WTC11 (cell line): ENCODE measurements around the gene PDE1C. TPM values are rescaled to one million over a fixed set of nuclear protein-coding genes. Genes with fewer than 3 reads are reported as not detected.

Experiments
- ATAC-seq: fragments of 200-7000 bp; cut with Tn5 transposase; 2 replicates; pipeline ENCODE4 v1.10.0; 2021; ENCODE audit warnings: mild to moderate bottlenecking, moderate library complexity
- CTCF ChIA-PET: fragments of 300-600 bp; sonication (Branson Sonifier 250); formaldehyde crosslinking; loops from one replicate; lab custom pipeline; 2021; ENCODE audit warnings: antibody characterized with exemption; lab: Charles Lee
- POLR2A ChIA-PET: fragments of 350-600 bp; sonication (Branson Sonifier 250); formaldehyde crosslinking; loops from one replicate; lab custom pipeline; 2021; ENCODE audit warnings: antibody characterized with exemption; lab: Charles Lee
- DNase-seq: peaks from one replicate; pipeline ENCODE4 v3.0.0; 2021; ENCODE audit warnings: low spot score
- H3K27ac Mint-ChIP-seq: 2 replicates; pipeline ENCODE4 v1.8.0; 2021; ENCODE audit warnings: mixed read lengths
- H3K27me3 Mint-ChIP-seq: 2 replicates; pipeline ENCODE4 v1.8.0; 2021; ENCODE audit warnings: low read depth, mild to moderate bottlenecking, moderate library complexity, mixed read lengths
- H3K36me3 Mint-ChIP-seq: 2 replicates; pipeline ENCODE4 v1.8.0; 2021; ENCODE audit warnings: mixed read lengths
- H3K4me1 Mint-ChIP-seq: 2 replicates; pipeline ENCODE4 v1.8.0; 2022; ENCODE audit warnings: mixed read lengths
- H3K4me3 Mint-ChIP-seq: 2 replicates; pipeline ENCODE4 v1.8.0; 2021; ENCODE audit warnings: mild to moderate bottlenecking, moderate library complexity, mixed read lengths
- H3K9me3 Mint-ChIP-seq: 2 replicates; pipeline ENCODE4 v1.8.0; 2021; ENCODE audit warnings: mixed read lengths
- AFF4 ChIP-seq: sonication (generic); formaldehyde crosslinking; IDR thresholded peaks from 2 replicates; pipeline ENCODE4 v1.8.1; 2023; ENCODE audit warnings: mild to moderate bottlenecking, missing genetic modification reagents, borderline replicate concordance
- CTCF ChIP-seq: fragments of 200-600 bp; IDR thresholded peaks from 2 replicates; pipeline ENCODE4 v1.8.0; 2022; ENCODE audit warnings: antibody characterized with exemption
- ESRRA ChIP-seq: sonication (generic); formaldehyde crosslinking; IDR thresholded peaks from 2 replicates; pipeline ENCODE4 v1.8.1; 2022; ENCODE audit warnings: mild to moderate bottlenecking, missing genetic modification reagents, borderline replicate concordance
- ETV6 ChIP-seq: sonication (generic); formaldehyde crosslinking; IDR thresholded peaks from 2 replicates; pipeline ENCODE4 v1.8.1; 2022; ENCODE audit warnings: mild to moderate bottlenecking, missing genetic modification reagents
- NFATC4 ChIP-seq: fragments of 250-450 bp; sonication (Bioruptor Pico); IDR thresholded peaks from 2 replicates; pipeline ENCODE4 v1.9.0; 2021; ENCODE audit warnings: mild to moderate bottlenecking
- NR1H2 ChIP-seq: sonication (generic); formaldehyde crosslinking; IDR thresholded peaks from 2 replicates; pipeline ENCODE4 v1.9.0; 2021; ENCODE audit warnings: mild to moderate bottlenecking, moderate library complexity, missing genetic modification reagents
- PRRX2 ChIP-seq: fragments of 250-450 bp; sonication (Bioruptor Pico); IDR thresholded peaks from 2 replicates; pipeline ENCODE4 v1.8.0; 2021; ENCODE audit warnings: mild to moderate bottlenecking
- ZNF138 ChIP-seq: sonication (generic); formaldehyde crosslinking; conservative IDR thresholded peaks from 2 replicates; pipeline ENCODE4 v1.8.1; 2022; ENCODE audit warnings: mild to moderate bottlenecking, moderate library complexity, missing genetic modification reagents
- ZNF532 ChIP-seq: fragments of 250-450 bp; sonication (Bioruptor Pico); IDR thresholded peaks from 2 replicates; pipeline ENCODE4 v1.9.0; 2021; ENCODE audit warnings: mild to moderate bottlenecking, borderline replicate concordance
- total RNA-seq: library from RNA; stranded (reverse); gene quantifications from 3 replicates; pipeline ENCODE4 v1.2.3, GENCODE V29; 2021
- TF ChIP-seq, protein P1 (sequence below): fragments of 250-450 bp; sonication (Bioruptor Pico); IDR thresholded peaks from 2 replicates; pipeline ENCODE4 v2.1.2; 2022; ENCODE audit warnings: mild to moderate bottlenecking, moderate library complexity
- TF ChIP-seq, protein P2 (sequence below): sonication (generic); formaldehyde crosslinking; IDR thresholded peaks from 2 replicates; pipeline ENCODE4 v1.8.0; 2022; ENCODE audit warnings: mild to moderate bottlenecking, missing genetic modification reagents
- TF ChIP-seq, protein P3 (sequence below): sonication (generic); formaldehyde crosslinking; IDR thresholded peaks from 2 replicates; pipeline ENCODE4 v1.8.0; 2022; ENCODE audit warnings: mild to moderate bottlenecking, missing genetic modification reagents
- TF ChIP-seq, protein P4 (sequence below): sonication (generic); formaldehyde crosslinking; IDR thresholded peaks from 2 replicates; pipeline ENCODE4 v1.8.1; 2022; ENCODE audit warnings: mild to moderate bottlenecking, missing genetic modification reagents, moderate library complexity, borderline replicate concordance

PDE1C gene
- total RNA-seq, 1 experiment from 2014 or later = 0.55 TPM

GRCh38 chr7:31791881-31792280 is 278.3 kb downstream of the PDE1C start:
- DNase-seq = no peak
- CTCF ChIA-PET = interaction anchor here (0.8 to 1.1 kb wide), 2 partner anchors 34 to 419 kb away, joined by 3 read pairs; no protein-coding TSS in a partner anchor
- POLR2A ChIA-PET = no interaction called here
- Mint-ChIP-seq H3K27me3 (peaks cover 82% of the 10 kb centered on the region), H3K36me3 (no peaks in the 10 kb centered on the region), H3K9me3 (no peaks in the 10 kb centered on the region), H3K27ac (no peak overlapping the region), H3K4me1 (no peaks in the 10 kb centered on the region), H3K4me3 (no peak overlapping the region)
- no peak for ATAC-seq
- TF ChIP-seq ESRRA (CRISPR knock-in tag) = no peak
- TF ChIP-seq PRRX2 = no peak
- TF ChIP-seq CTCF = no peak
- TF ChIP-seq, protein P1, sequence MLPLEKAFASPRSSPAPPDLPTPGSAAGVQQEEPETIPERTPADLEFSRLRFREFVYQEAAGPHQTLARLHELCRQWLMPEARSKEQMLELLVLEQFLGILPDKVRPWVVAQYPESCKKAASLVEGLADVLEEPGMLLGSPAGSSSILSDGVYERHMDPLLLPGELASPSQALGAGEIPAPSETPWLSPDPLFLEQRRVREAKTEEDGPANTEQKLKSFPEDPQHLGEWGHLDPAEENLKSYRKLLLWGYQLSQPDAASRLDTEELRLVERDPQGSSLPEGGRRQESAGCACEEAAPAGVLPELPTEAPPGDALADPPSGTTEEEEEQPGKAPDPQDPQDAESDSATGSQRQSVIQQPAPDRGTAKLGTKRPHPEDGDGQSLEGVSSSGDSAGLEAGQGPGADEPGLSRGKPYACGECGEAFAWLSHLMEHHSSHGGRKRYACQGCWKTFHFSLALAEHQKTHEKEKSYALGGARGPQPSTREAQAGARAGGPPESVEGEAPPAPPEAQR (CRISPR knock-in tag) = no peak
- TF ChIP-seq, protein P2, sequence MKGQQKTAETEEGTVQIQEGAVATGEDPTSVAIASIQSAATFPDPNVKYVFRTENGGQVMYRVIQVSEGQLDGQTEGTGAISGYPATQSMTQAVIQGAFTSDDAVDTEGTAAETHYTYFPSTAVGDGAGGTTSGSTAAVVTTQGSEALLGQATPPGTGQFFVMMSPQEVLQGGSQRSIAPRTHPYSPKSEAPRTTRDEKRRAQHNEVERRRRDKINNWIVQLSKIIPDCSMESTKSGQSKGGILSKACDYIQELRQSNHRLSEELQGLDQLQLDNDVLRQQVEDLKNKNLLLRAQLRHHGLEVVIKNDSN (CRISPR knock-in tag) = no peak
- no peak for TF ChIP-seq AFF4
- no peak for TF ChIP-seq ZNF138
- TF ChIP-seq, protein P3, sequence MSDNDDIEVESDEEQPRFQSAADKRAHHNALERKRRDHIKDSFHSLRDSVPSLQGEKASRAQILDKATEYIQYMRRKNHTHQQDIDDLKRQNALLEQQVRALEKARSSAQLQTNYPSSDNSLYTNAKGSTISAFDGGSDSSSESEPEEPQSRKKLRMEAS (CRISPR knock-in tag) = no peak

- peaks cover 90% of the 10 kb centered on the region for H3K27me3 Mint-ChIP-seq
- CTCF ChIA-PET = no interaction called here
- H3K36me3 Mint-ChIP-seq = no peaks in the 10 kb centered on the region
- ATAC-seq (no peak), DNase-seq (no peak)
- H3K9me3 Mint-ChIP-seq = no peaks in the 10 kb centered on the region
- H3K27ac Mint-ChIP-seq = no peak overlapping the region
- no peaks in the 10 kb centered on the region for H3K4me1 Mint-ChIP-seq
- POLR2A ChIA-PET = no interaction called here
- H3K4me3 Mint-ChIP-seq = no peak overlapping the region
- TF ChIP-seq AFF4 (no peak), ZNF532 (CRISPR knock-in tag) (no peak), ETV6 (CRISPR knock-in tag) (no peak), PRRX2 (no peak), NR1H2 (CRISPR knock-in tag) (no peak), NFATC4 (CRISPR knock-in tag) (no peak)
- TF ChIP-seq, protein P4, sequence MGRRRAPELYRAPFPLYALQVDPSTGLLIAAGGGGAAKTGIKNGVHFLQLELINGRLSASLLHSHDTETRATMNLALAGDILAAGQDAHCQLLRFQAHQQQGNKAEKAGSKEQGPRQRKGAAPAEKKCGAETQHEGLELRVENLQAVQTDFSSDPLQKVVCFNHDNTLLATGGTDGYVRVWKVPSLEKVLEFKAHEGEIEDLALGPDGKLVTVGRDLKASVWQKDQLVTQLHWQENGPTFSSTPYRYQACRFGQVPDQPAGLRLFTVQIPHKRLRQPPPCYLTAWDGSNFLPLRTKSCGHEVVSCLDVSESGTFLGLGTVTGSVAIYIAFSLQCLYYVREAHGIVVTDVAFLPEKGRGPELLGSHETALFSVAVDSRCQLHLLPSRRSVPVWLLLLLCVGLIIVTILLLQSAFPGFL (CRISPR knock-in tag) = no peak
Measured at GRCh38 chr7:31788883-31789680, 281.1 kb downstream of the PDE1C start.
